Choroid plexus epithelial cell (primary cell): ENCODE results near the gene BCL10.
A peak's percentile ranks its signal among the peaks of the same experiment; 100 is the strongest.

Experiments
- DNase-seq: peaks from one replicate; pipeline ENCODE4 v3.0.0-alpha.2; 2010; ENCODE audit warnings: low read depth
- H3K4me3 ChIP-seq: 2 replicates; pipeline ENCODE4 v1.5.1; 2011; ENCODE audit warnings: low read depth, mild to moderate bottlenecking, control low read depth, low read length, moderate library complexity
- TF ChIP-seq, protein P1 (sequence below): conservative IDR thresholded peaks from 2 replicates; pipeline ENCODE4 v1.5.1; 2011; ENCODE audit warnings: low read depth, mild to moderate bottlenecking, control low read depth, inconsistent platforms, low read length, moderate library complexity

Gene BCL10

DNA sequence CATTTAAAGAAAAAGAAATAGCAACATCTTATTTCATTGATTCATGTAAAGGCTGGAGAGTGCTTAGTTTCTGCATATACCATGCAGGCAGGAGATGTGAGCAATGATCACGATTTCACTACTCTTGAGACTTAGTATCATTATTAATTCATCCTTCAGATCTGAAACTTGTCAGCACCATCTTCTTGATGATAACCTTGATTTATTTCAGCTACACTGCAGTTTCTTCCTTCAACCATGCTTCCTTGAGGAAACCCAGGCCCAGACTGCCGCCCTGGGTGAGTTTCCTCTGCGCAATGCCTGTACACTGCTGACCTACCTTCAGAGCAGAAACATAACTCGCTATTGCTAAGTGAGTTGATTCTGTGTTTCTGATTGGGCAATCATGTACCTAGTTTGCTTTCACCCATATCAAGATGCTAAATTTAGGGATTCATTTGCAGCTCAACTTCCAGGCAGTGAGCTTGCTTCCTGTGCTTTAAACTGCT is 13.5 kb upstream of the BCL10 start:
- TF ChIP-seq, protein P1, sequence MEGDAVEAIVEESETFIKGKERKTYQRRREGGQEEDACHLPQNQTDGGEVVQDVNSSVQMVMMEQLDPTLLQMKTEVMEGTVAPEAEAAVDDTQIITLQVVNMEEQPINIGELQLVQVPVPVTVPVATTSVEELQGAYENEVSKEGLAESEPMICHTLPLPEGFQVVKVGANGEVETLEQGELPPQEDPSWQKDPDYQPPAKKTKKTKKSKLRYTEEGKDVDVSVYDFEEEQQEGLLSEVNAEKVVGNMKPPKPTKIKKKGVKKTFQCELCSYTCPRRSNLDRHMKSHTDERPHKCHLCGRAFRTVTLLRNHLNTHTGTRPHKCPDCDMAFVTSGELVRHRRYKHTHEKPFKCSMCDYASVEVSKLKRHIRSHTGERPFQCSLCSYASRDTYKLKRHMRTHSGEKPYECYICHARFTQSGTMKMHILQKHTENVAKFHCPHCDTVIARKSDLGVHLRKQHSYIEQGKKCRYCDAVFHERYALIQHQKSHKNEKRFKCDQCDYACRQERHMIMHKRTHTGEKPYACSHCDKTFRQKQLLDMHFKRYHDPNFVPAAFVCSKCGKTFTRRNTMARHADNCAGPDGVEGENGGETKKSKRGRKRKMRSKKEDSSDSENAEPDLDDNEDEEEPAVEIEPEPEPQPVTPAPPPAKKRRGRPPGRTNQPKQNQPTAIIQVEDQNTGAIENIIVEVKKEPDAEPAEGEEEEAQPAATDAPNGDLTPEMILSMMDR: no peak
- DNase-seq: no peak
- no peak overlapping the region for H3K4me3 ChIP-seq

DNA sequence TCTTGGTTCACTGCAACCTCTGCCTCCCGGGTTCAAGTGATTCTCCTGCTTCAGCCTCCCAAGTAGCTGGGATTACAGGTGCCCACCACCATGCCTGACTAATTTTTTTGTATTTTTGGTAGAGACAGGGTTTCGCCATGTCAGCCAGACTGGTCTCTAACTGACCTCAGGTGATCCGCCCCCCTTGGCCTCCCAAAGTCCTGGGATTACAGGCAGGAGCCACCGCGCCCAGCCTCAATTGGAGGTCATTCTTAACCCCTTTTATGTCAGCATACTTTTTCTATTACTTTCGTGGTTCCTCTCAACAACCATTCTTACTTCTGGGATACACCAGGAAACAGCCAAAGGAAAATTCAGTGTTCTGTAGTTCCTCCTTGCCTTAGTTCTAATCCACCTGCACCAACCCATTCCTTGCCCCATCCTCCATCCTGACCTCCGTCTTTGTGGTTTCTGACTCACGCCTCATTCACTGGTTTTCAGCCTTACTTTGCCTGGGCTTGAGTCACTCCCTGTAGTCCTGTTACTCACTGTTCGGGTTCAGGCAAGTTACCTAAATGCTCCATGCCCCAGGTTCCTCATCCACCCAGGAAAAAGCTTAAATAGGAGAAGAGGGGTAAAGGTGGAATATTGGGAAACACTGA is 12.9 kb upstream of the BCL10 start:
- TF ChIP-seq, protein P1: no peak
- DNase-seq: peak; percentile 92
- no peak overlapping the region for H3K4me3 ChIP-seq

DNA sequence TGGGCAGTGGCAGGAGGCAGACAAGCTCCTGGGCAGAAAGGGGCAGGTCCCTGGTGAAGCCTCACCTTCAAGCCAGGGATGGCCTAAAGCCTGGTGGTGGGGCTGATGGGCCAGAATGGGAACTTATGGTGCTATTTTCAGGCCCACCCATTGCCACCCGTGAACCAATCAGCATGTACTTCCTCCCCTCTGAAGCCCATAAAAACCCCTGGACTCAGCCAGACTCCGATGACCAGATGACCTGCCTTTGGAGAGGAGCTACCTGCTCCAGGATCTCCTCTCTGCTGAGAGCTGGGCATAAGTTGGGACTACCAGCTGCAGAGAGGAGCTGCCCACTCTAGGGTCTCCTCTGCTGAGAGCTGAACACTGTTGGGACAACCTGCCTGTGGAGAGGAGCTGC is 7.8 kb upstream of the BCL10 start:
- TF ChIP-seq, protein P1: no peak
- DNase-seq: no peak
- no peak overlapping the region for H3K4me3 ChIP-seq

DNA sequence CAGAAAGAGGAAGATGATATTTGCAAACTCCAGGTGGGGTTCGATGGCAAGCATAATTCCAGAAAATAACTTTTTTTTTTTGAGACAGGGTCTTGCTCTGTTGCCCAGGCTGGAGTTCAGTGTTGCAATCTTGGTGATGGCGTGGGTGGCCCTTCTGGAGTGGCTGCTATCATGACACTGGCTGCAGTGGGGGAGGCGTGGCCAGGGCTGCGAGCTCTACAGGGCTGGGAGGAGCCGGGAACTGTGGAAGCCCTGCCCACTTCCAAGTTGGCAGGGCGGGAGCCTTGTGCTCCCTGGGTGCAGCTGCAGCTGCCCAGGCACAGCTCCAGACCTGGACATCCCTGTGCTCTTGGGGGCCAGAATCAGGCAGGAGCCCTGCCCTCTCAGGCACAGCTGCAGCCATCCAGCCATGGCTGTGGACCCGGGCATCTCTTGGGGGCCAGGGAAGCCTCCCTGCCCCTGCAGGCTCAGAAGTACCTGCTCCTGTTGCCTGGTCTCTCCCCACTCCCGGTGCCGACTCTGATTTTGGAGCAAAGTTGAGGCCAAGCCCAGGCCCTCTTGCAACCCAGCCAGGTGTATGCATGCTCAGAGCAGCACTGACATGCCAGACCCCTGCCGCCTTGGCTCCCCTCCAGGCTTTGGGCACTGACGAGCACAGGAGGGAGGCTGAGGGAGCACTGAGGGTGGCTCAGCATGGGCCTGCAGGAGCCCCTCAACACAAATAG is 7.2 kb upstream of the BCL10 start:
- TF ChIP-seq, protein P1: no peak
- H3K4me3 ChIP-seq: no peak overlapping the region
- DNase-seq: no peak

DNA sequence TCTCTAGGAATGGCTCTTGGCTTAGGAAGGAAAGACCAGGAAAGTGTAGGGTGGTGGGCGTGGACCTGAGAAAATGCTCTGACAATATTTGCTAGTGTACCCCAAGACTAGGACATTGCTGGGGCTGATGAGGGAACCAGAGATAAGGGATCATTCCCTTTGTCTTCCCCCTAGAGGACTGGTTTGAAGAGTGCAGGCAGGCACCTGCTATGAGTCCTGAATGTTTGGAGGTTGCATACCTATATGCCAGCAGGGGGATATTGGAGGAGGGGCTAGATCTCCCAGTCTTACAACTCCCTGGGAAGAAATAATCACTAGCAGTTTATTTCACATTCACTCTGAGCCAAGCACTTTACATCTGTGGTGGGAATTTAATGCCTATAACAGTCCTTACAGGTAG is 6.0 kb upstream of the BCL10 start:
- TF ChIP-seq, protein P1: no peak
- no peak overlapping the region for H3K4me3 ChIP-seq
- DNase-seq: no peak

DNA sequence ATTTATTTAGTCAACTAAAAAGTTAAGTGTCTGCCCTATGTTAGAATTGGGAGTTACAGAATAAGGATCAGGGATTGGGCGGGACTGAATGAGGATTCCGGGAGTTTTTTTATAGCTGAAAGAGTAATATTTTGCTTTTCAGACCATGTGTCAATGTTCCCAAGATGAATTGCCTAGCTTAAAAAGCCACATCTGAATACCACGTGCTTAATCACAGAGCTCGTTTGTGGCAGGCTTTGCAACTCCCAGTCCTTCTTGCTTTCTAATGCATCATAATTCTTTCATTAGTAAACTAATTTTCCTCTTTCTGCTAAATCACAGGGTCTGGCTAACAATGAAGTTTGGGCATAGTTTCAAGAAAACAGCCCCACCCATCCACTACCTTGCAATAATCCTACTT is 4.2 kb upstream of the BCL10 start:
- no peak overlapping the region for H3K4me3 ChIP-seq
- DNase-seq: no peak
- TF ChIP-seq, protein P1: no peak
